ENCODE results near the gene IDE.

Gene IDE

GRCh38 chr10:92573798-92574547 lies at the start of gene IDE:
Gene IDE, minus strand, starts transcription at chr10:92574093. Its CDS starts 74 bp downstream, at chr10:92574019.
- Histone ChIP-seq H3K36me3 (ENCODE audit: control insufficient read depth in 1 of 2, insufficient read depth in 2 of 2, low read length in 2 of 2) (peaks cover 0 to 10% of the 10 kb centered on the region in 2 donors), H3K27ac (ENCODE audit: low read length) (peak within 1 kb of the TSS; percentile 75), H3K27me3 (ENCODE audit: low read depth, low read length) (no peaks in the 10 kb centered on the region), H3K4me3 (ENCODE audit: low read depth in 1 of 2, low read length in 2 of 2) (peak within 1 kb of the TSS; percentile 82 to 85), H3K4me1 (ENCODE audit: control insufficient read depth in 1 of 2, insufficient read depth in 2 of 2, low read length in 2 of 2) (peaks cover 4 to 25% of the 10 kb centered on the region in 2 donors), H3K9me3 (ENCODE audit: control insufficient read depth in 1 of 2, low read length in 2 of 2) (no peaks in the 10 kb centered on the region)

- H3K36me3 ChIP-seq (ENCODE audit: control insufficient read depth in 1 of 2, insufficient read depth in 2 of 2, low read length in 2 of 2), result no peaks in the 10 kb centered on the region
- H3K4me3 ChIP-seq (ENCODE audit: low read depth in 1 of 2, low read length in 2 of 2), result no peak overlapping the region
- H3K27ac ChIP-seq (ENCODE audit: low read length), result no peak overlapping the region
- no peaks in the 10 kb centered on the region for H3K27me3 ChIP-seq (ENCODE audit: low read depth, low read length)
- no peaks in the 10 kb centered on the region for H3K4me1 ChIP-seq (ENCODE audit: control insufficient read depth in 1 of 2, insufficient read depth in 2 of 2, low read length in 2 of 2)
- H3K9me3 ChIP-seq (ENCODE audit: control insufficient read depth in 1 of 2, low read length in 2 of 2), result no peaks in the 10 kb centered on the region
These were observed 45.5 kb upstream of the IDE start for GRCh38 chr10:92619368-92619767.

GRCh38 chr10:92615515-92615914 lies 41.6 kb upstream of the IDE start:
- no peak overlapping the region for H3K27ac ChIP-seq (ENCODE audit: low read length)
- no peaks in the 10 kb centered on the region for H3K9me3 ChIP-seq (ENCODE audit: control insufficient read depth in 1 of 2, low read length in 2 of 2)
- H3K4me1 ChIP-seq (ENCODE audit: control insufficient read depth in 1 of 2, insufficient read depth in 2 of 2, low read length in 2 of 2), result no peaks in the 10 kb centered on the region
- H3K36me3 ChIP-seq (ENCODE audit: control insufficient read depth in 1 of 2, insufficient read depth in 2 of 2, low read length in 2 of 2), result no peaks in the 10 kb centered on the region
- no peak overlapping the region for H3K4me3 ChIP-seq (ENCODE audit: low read depth in 1 of 2, low read length in 2 of 2)
- no peaks in the 10 kb centered on the region for H3K27me3 ChIP-seq (ENCODE audit: low read depth, low read length)

GRCh38 chr10:92604841-92605240 lies 30.9 kb upstream of the IDE start:
- no peak overlapping the region for H3K27ac ChIP-seq (ENCODE audit: low read length)
- no peaks in the 10 kb centered on the region for H3K27me3 ChIP-seq (ENCODE audit: low read depth, low read length)
- H3K36me3 ChIP-seq (ENCODE audit: control insufficient read depth in 1 of 2, insufficient read depth in 2 of 2, low read length in 2 of 2), result no peaks in the 10 kb centered on the region
- H3K4me1 ChIP-seq (ENCODE audit: control insufficient read depth in 1 of 2, insufficient read depth in 2 of 2, low read length in 2 of 2), result no peaks in the 10 kb centered on the region
- H3K9me3 ChIP-seq (ENCODE audit: control insufficient read depth in 1 of 2, low read length in 2 of 2), result no peaks in the 10 kb centered on the region
- H3K4me3 ChIP-seq (ENCODE audit: low read depth in 1 of 2, low read length in 2 of 2), result no peak overlapping the region

GRCh38 chr10:92598321-92598720 lies 24.4 kb upstream of the IDE start:
- H3K27ac ChIP-seq (ENCODE audit: low read length), result no peak overlapping the region
- H3K36me3 ChIP-seq (ENCODE audit: control insufficient read depth in 1 of 2, insufficient read depth in 2 of 2, low read length in 2 of 2), result no peaks in the 10 kb centered on the region
- no peak overlapping the region for H3K4me3 ChIP-seq (ENCODE audit: low read depth in 1 of 2, low read length in 2 of 2)
- H3K9me3 ChIP-seq (ENCODE audit: control insufficient read depth in 1 of 2, low read length in 2 of 2), result no peaks in the 10 kb centered on the region
- H3K27me3 ChIP-seq (ENCODE audit: low read depth, low read length), result no peaks in the 10 kb centered on the region
- peaks cover 0 to 4% of the 10 kb centered on the region in 2 donors for H3K4me1 ChIP-seq (ENCODE audit: control insufficient read depth in 1 of 2, insufficient read depth in 2 of 2, low read length in 2 of 2)

GRCh38 chr10:92595505-92595904 lies 21.6 kb upstream of the IDE start:
- H3K4me1 ChIP-seq (ENCODE audit: control insufficient read depth in 1 of 2, insufficient read depth in 2 of 2, low read length in 2 of 2), result peaks cover 3 to 8% of the 10 kb centered on the region in 2 donors
- no peaks in the 10 kb centered on the region for H3K9me3 ChIP-seq (ENCODE audit: control insufficient read depth in 1 of 2, low read length in 2 of 2)
- H3K4me3 ChIP-seq (ENCODE audit: low read depth in 1 of 2, low read length in 2 of 2), result no peak overlapping the region
- H3K27ac ChIP-seq (ENCODE audit: low read length), result no peak overlapping the region
- no peaks in the 10 kb centered on the region for H3K27me3 ChIP-seq (ENCODE audit: low read depth, low read length)
- no peaks in the 10 kb centered on the region for H3K36me3 ChIP-seq (ENCODE audit: control insufficient read depth in 1 of 2, insufficient read depth in 2 of 2, low read length in 2 of 2)

GRCh38 chr10:92593619-92594588 lies 20.0 kb upstream of the IDE start:
- Histone ChIP-seq H3K4me1 (ENCODE audit: control insufficient read depth in 1 of 2, insufficient read depth in 2 of 2, low read length in 2 of 2) (peaks cover 3 to 8% of the 10 kb centered on the region in 2 donors), H3K27ac (ENCODE audit: low read length) (no peak overlapping the region), H3K36me3 (ENCODE audit: control insufficient read depth in 1 of 2, insufficient read depth in 2 of 2, low read length in 2 of 2) (no peaks in the 10 kb centered on the region), H3K27me3 (ENCODE audit: low read depth, low read length) (no peaks in the 10 kb centered on the region), H3K4me3 (ENCODE audit: low read depth in 1 of 2, low read length in 2 of 2) (peak overlapping the region; percentile 95 to 99), H3K9me3 (ENCODE audit: control insufficient read depth in 1 of 2, low read length in 2 of 2) (no peaks in the 10 kb centered on the region)

- Histone ChIP-seq H3K4me3 (ENCODE audit: low read depth in 1 of 2, low read length in 2 of 2) (peak within 1 kb of the TSS; percentile 95 to 99), H3K4me1 (ENCODE audit: control insufficient read depth in 1 of 2, insufficient read depth in 2 of 2, low read length in 2 of 2) (peaks cover 3 to 8% of the 10 kb centered on the region in 2 donors), H3K9me3 (ENCODE audit: control insufficient read depth in 1 of 2, low read length in 2 of 2) (no peaks in the 10 kb centered on the region), H3K36me3 (ENCODE audit: control insufficient read depth in 1 of 2, insufficient read depth in 2 of 2, low read length in 2 of 2) (no peaks in the 10 kb centered on the region), H3K27me3 (ENCODE audit: low read depth, low read length) (no peaks in the 10 kb centered on the region), H3K27ac (ENCODE audit: low read length) (peak within 1 kb of the TSS; percentile 97)
These were observed 19.1 kb upstream of the IDE start, which contains the start of gene KIF11 for GRCh38 chr10:92592761-92593618. Gene KIF11, plus strand, starts transcription at chr10:92593130. Its CDS starts 246 bp downstream, at chr10:92593376.

- peak overlapping the region; percentile 97 for H3K27ac ChIP-seq (ENCODE audit: low read length)
- H3K36me3 ChIP-seq (ENCODE audit: control insufficient read depth in 1 of 2, insufficient read depth in 2 of 2, low read length in 2 of 2), result no peaks in the 10 kb centered on the region
- peaks cover 3 to 8% of the 10 kb centered on the region in 2 donors for H3K4me1 ChIP-seq (ENCODE audit: control insufficient read depth in 1 of 2, insufficient read depth in 2 of 2, low read length in 2 of 2)
- no peaks in the 10 kb centered on the region for H3K27me3 ChIP-seq (ENCODE audit: low read depth, low read length)
- no peaks in the 10 kb centered on the region for H3K9me3 ChIP-seq (ENCODE audit: control insufficient read depth in 1 of 2, low read length in 2 of 2)
- peak overlapping the region; percentile 95 to 99 for H3K4me3 ChIP-seq (ENCODE audit: low read depth in 1 of 2, low read length in 2 of 2)
These were observed 17.7 kb upstream of the IDE start for GRCh38 chr10:92591550-92592022.

- H3K27ac ChIP-seq (ENCODE audit: low read length), result peak overlapping the region; percentile 97
- no peaks in the 10 kb centered on the region for H3K9me3 ChIP-seq (ENCODE audit: control insufficient read depth in 1 of 2, low read length in 2 of 2)
- H3K4me1 ChIP-seq (ENCODE audit: control insufficient read depth in 1 of 2, insufficient read depth in 2 of 2, low read length in 2 of 2), result peaks cover 3 to 8% of the 10 kb centered on the region in 2 donors
- no peaks in the 10 kb centered on the region for H3K36me3 ChIP-seq (ENCODE audit: control insufficient read depth in 1 of 2, insufficient read depth in 2 of 2, low read length in 2 of 2)
- no peaks in the 10 kb centered on the region for H3K27me3 ChIP-seq (ENCODE audit: low read depth, low read length)
- H3K4me3 ChIP-seq (ENCODE audit: low read depth in 1 of 2, low read length in 2 of 2), result peak overlapping the region; percentile 95 to 99
These were observed 17.0 kb upstream of the IDE start for GRCh38 chr10:92590623-92591549.

Data from muscle layer of duodenum (tissue), 2 donors.